OCI-LY3 (cell line): ENCODE measurements around the gene PLGLB1.
"Not testable (repeated sequence)": the region's sequence is repeated elsewhere in the genome, so short reads cannot be mapped to it uniquely, and the experiment has no call there.

Source experiments
- CTCF ChIP-seq: fragments of 200-600, 300-600 bp; sonication (generic); IDR thresholded peaks from 2 replicates; pipeline ENCODE4 v1.5.1; 2014; ENCODE audit warnings: antibody characterized with exemption, low read length, low read depth
- EZH2phosphoT487 ChIP-seq: fragments of 200-600 bp; shearing (Covaris generic); IDR thresholded peaks from 2 replicates; pipeline ENCODE4 v1.6.1; 2018; ENCODE audit warnings: antibody characterized with exemption, mixed run types, low read depth

GRCh38 chr2:87004398-87004797 is 17.2 kb downstream of the PLGLB1 start:
- TF ChIP-seq CTCF, EZH2phosphoT487: not testable (repeated sequence)
